GM12891 (cell line): Measurements from ENCODE around the gene MYADM.

ENCODE experiments used
- DNase-seq: peaks from one replicate; pipeline ENCODE4 v3.0.0; 2011; ENCODE audit warnings: low spot score; ENCODE audit not compliant: insufficient read length
- FAIRE-seq: peaks from 2 replicates; lab custom pipeline; 2011; peaks lifted over from hg19 to GRCh38; lab: Jason Lieb, UNC
- PAX5 ChIP-seq: IDR thresholded peaks from 2 replicates; pipeline ENCODE4 v1.6.1; 2011; ENCODE audit warnings: low read length, moderate library complexity, mild to moderate bottlenecking; ENCODE audit not compliant: insufficient read depth, severe bottlenecking
- POLR2A ChIP-seq: IDR thresholded peaks from 2 replicates; pipeline ENCODE4 v1.6.1; 2011; ENCODE audit warnings: low read depth, low read length, control low read depth
- POLR2AphosphoS5 ChIP-seq: IDR thresholded peaks from 2 replicates; pipeline ENCODE4 v1.6.1; 2011; ENCODE audit warnings: low read depth, low read length, control low read depth
- POU2F2 ChIP-seq: IDR thresholded peaks from 2 replicates; pipeline ENCODE4 v1.6.1; 2011; ENCODE audit warnings: low read depth, mild to moderate bottlenecking, control low read depth, low read length, moderate library complexity
- SPI1 ChIP-seq: IDR thresholded peaks from 2 replicates; pipeline ENCODE4 v1.6.1; 2011; ENCODE audit warnings: low read depth, low read length, control low read depth
- TAF1 ChIP-seq: IDR thresholded peaks from 2 replicates; pipeline ENCODE4 v1.6.1; 2011; ENCODE audit warnings: low read depth, low read length, control low read depth

Gene MYADM

GRCh38 chr19:53910170-53910518 lies 42.5 kb downstream of the MYADM start:
- DNase-seq: no peak
- no peak for FAIRE-seq
- TF ChIP-seq POU2F2 (no peak), PAX5 (no peak), POLR2A (no peak), SPI1 (no peak), POLR2AphosphoS5 (no peak), TAF1 (no peak)

DNA sequence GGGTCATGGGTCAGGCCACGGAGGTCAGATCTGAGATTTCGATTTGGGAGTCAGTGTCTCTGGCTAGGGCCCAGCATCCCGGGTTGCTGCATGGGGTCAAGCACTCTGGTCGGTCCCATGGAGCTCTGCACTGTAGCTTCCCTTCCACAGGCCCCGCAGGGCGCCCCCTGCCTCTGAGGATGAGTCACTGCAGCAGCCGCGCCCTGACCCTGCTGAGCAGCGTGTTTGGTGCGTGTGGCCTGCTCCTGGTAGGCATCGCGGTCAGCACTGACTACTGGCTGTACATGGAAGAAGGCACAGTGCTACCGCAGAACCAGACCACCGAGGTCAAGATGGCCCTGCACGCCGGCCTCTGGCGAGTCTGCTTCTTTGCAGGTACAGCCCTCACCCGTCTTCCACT lies 45.0 kb downstream of the MYADM start:
- FAIRE-seq (no peak), DNase-seq (no peak)
- TF ChIP-seq POU2F2: no peak
- no peak for TF ChIP-seq POLR2AphosphoS5
- no peak for TF ChIP-seq POLR2A
- no peak for TF ChIP-seq TAF1
- no peak for TF ChIP-seq SPI1
- no peak for TF ChIP-seq PAX5

DNA sequence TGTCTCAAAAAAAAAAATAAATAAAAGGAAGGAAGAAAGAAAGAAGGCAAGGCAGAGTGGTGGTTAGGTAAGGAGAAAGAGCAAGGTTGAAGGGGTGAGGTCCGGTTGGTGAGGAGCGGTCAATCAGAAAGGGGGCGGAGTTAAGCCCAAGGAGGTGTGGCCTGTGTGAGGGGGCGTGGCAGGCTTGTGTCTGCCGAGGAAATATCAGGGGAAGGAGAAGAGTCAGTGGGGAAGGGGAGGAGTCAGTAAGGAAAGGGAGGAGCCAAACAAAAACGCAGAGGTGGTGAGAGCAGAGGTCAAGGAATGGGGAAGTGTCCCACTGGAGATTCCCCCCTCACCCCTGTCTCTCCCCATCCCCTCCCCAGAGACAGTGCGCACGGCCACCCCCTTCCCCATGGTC lies 47.3 kb downstream of the MYADM start:
- no peak for FAIRE-seq
- no peak for DNase-seq
- TF ChIP-seq POU2F2 (no peak), POLR2A (no peak), PAX5 (no peak), SPI1 (no peak), POLR2AphosphoS5 (no peak), TAF1 (no peak)

DNA sequence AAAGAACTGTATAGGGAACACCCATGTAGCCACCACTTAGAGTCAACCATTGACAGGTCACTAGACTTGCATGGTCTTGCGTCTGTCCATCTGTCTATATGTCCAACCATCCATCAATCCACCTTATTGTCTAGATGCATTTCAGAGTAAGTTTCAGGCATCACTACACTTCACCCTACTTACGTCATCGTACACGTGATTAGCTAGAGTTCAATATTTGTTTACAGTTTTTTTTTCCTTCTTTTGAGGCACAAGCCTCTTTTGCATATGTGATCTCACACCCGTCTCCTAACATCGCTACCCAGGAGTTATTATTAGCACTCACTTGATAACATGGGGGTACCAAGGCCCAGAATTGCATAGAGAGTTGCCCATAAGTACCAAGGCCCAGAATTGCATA lies 48.3 kb downstream of the MYADM start:
- FAIRE-seq (no peak), DNase-seq (no peak)
- TF ChIP-seq SPI1: no peak
- TF ChIP-seq TAF1: no peak
- TF ChIP-seq POLR2AphosphoS5: no peak
- TF ChIP-seq POLR2A: no peak
- no peak for TF ChIP-seq PAX5
- TF ChIP-seq POU2F2: no peak

GRCh38 chr19:53917356-53917755 lies 49.7 kb downstream of the MYADM start:
- TF ChIP-seq SPI1 (no peak), POLR2AphosphoS5 (no peak), POLR2A (no peak), TAF1 (no peak), PAX5 (no peak), POU2F2 (no peak)
- no peak for DNase-seq
- no peak for FAIRE-seq
